Kidney (tissue), 14 donors: ENCODE measurements around the gene GNB1L. TPM values are rescaled to one million over a fixed set of nuclear protein-coding genes. Genes with fewer than 3 reads are reported as not detected.

Experiments
- DNase-seq, 5 donors: peaks; one replicate each; pipeline ENCODE4 v3.0.0-alpha.2; 2013 to 2020
- FAIRE-seq: peaks from 2 replicates; lab custom pipeline; 2012; peaks lifted over from hg19 to GRCh38; lab: Jason Lieb, UNC
- H3K27ac ChIP-seq, 2 donors: one replicate each; pipeline ENCODE4 v1.7.0; 2013; ENCODE audit warnings: low read depth in 2 of 2, low read length in 2 of 2, inconsistent platforms in 1 of 2
- H3K27me3 ChIP-seq: one replicate; pipeline ENCODE4 v1.7.1; 2013; ENCODE audit warnings: low read length, inconsistent platforms; ENCODE audit not compliant: control insufficient read depth, insufficient read depth
- H3K36me3 ChIP-seq, 3 donors: one replicate each; pipeline versions ENCODE4 v1.7.0 to v1.7.1; 2013; ENCODE audit warnings: low read length in 3 of 3, control low read depth in 1 of 3, inconsistent platforms in 1 of 3; ENCODE audit not compliant: insufficient read depth in 3 of 3, control insufficient read depth in 2 of 3
- H3K4me1 ChIP-seq, 3 donors: one replicate each; pipeline versions ENCODE4 v1.7.0 to v1.7.1; 2013; ENCODE audit warnings: low read length in 3 of 3, inconsistent platforms in 1 of 3, low read depth in 1 of 3; ENCODE audit not compliant: control insufficient read depth in 2 of 3, insufficient read depth in 2 of 3
- H3K4me3 ChIP-seq, 3 donors: one replicate each; pipeline versions ENCODE4 v1.7.0 to v1.8.1; 2013; ENCODE audit warnings: low read length in 3 of 3, control low read depth in 1 of 3, inconsistent platforms in 1 of 3
- H3K9ac ChIP-seq, 3 donors: one replicate each; pipeline versions ENCODE4 v1.7.0 to v1.7.1; 2013; ENCODE audit warnings: low read length in 3 of 3, control low read depth in 1 of 3, inconsistent platforms in 1 of 3
- H3K9me3 ChIP-seq, 3 donors: one replicate each; pipeline versions ENCODE4 v1.7.0 to v1.7.1; 2013; ENCODE audit warnings: low read length in 3 of 3, control low read depth in 1 of 3, inconsistent platforms in 1 of 3; ENCODE audit not compliant: control insufficient read depth in 2 of 3, insufficient read depth in 1 of 3
- intact Hi-C: fragments of 100-400 bp; cut with DNase I; formaldehyde crosslinking; loops from one replicate; pipeline ENCODE4 v1.11.1; 2022
- polyA plus RNA-seq: library from polyadenylated mRNA; stranded (reverse); fragments of 350-450 nt; fragmentation: Illumina TruSeq; extraction: RNeasy Lipid Tissue Mini Kit (QIAGEN cat#74804); gene quantifications from one replicate; pipeline ENCODE4 v1.2.3, GENCODE V29; 2014; ENCODE audit warnings: low read depth, low replicate concordance; ENCODE audit not compliant: insufficient read depth
- total RNA-seq: library from RNA; stranded (reverse); fragmentation: NEBNext Ultra II Directional; extraction: Animal tissue kit (Norgen Biotek cat#: 25700); gene quantifications from one replicate; pipeline ENCODE4 v1.2.1, GENCODE V29; 2021
- TF ChIP-seq, protein P1 (sequence below): IDR thresholded peaks from 3 replicates; pipeline ENCODE4 v1.5.1; 2012; ENCODE audit warnings: mild to moderate bottlenecking, moderate library complexity, borderline replicate concordance; ENCODE audit not compliant: insufficient read depth; ENCODE audit errors: extremely low read depth
- donor health status: control.
- donor health status: control.
- donor health status: control.
- donor health status: control.
- donor health status: control.
- donor health status: DM: yes; HTN: yes; CAD: no.
- donor health status: Normal renal cell carcinoma (clear cell type).

GNB1L gene
- total and polyA plus RNA-seq, 2 donors from 2014 or later: 4.0 to 4.4 TPM

DNA sequence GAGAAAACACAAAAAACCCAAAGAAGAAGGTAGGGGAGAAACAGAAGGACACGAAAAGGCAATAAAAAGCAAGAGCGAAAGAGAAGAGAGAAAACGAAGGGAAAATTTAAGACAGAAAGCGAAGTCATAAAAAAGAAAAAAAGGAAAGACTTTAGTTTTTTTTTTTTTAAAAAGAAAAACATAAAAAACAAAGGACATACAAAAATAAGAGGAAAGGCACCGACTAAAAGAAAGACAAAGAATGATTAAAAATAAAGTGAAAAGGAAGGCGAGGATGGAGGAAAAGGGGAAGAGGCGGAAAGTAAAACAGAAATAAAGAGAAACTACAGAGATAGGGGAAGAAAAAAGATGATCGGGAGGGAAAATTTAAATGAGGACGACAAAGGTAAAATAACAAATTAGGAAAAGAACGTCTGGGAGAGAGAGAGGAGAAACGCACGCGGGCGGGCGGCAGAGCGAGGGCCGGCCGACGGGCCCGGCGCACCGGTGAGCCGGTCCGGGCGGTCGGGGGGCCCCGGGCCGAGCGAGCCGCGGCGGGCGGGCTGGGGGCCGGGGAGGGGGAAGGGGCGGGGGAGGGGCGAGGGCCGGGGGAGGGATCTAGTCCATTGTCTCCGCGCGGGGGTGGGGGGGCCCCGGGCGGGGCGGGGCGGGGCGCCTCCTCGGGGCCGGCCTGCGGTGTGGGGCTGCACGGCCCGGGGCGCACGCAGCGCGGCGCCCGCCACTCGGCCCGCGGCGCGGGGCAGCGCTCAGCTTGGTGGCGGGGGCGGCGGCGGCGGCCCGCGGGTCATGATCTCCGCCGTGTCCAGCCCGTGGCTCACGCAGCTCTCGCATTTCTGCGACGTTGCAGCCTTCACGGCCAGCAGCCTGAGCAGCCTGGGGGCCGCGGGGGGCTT is 94.4 kb downstream of the GNB1L start, which contains the start of gene TBX1:
TSS of gene TBX1 (plus strand) at position 721 of the 893 bp plus-strand sequence. CDS start at position 787, 66 bp downstream.
- no peak within 1 kb of the TSS for H3K4me3 ChIP-seq
- H3K27me3 ChIP-seq: peaks cover 55% of the 10 kb centered on the region
- TF ChIP-seq, protein P1, sequence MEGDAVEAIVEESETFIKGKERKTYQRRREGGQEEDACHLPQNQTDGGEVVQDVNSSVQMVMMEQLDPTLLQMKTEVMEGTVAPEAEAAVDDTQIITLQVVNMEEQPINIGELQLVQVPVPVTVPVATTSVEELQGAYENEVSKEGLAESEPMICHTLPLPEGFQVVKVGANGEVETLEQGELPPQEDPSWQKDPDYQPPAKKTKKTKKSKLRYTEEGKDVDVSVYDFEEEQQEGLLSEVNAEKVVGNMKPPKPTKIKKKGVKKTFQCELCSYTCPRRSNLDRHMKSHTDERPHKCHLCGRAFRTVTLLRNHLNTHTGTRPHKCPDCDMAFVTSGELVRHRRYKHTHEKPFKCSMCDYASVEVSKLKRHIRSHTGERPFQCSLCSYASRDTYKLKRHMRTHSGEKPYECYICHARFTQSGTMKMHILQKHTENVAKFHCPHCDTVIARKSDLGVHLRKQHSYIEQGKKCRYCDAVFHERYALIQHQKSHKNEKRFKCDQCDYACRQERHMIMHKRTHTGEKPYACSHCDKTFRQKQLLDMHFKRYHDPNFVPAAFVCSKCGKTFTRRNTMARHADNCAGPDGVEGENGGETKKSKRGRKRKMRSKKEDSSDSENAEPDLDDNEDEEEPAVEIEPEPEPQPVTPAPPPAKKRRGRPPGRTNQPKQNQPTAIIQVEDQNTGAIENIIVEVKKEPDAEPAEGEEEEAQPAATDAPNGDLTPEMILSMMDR: no peak
- no peak within 1 kb of the TSS for H3K9ac ChIP-seq
- FAIRE-seq (no peak), DNase-seq (no peak)
- H3K4me1 ChIP-seq: peaks cover 0 to 2% (median 0%) of the 10 kb centered on the region in 3 donors
- no peak within 1 kb of the TSS for H3K27ac ChIP-seq
- intact Hi-C loops: no loop called here
- no peaks in the 10 kb centered on the region for H3K9me3 ChIP-seq
- no peaks in the 10 kb centered on the region for H3K36me3 ChIP-seq

DNA sequence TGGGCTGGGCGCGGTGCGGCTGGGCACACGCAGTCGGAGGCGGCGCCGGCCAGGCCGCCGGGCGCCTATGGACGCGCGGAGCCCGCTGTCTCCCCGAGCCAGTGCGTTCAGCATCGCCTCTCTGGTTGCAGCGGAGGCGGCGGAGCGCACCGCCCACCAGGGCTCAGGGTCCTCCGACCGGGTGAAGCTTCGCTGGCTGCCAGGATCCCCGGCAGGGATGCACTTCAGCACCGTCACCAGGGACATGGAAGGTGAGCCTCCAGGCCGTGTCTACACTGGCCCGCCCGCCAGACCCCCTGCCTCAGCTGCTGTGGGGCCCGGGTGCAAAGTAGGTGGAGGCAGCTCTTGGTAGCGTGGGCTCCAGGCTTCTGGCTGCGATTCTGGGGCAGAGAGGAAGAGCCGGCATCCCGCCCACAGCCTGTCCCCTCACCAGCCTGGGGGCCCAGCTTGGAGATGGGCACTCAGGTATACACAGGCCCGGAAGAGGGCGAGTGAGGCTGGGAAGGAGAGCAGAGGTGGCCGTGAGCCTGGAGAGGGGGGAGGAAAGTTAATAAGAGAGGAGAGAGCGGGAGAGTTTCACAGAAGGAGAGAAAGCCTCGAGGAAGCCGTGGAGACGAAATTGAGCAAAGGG is 95.1 kb downstream of the GNB1L start:
- H3K27me3 ChIP-seq: peaks cover 56% of the 10 kb centered on the region
- peaks cover 0 to 2% (median 0%) of the 10 kb centered on the region in 3 donors for H3K4me1 ChIP-seq
- H3K4me3 ChIP-seq: no peak overlapping the region
- H3K9ac ChIP-seq: no peak overlapping the region
- TF ChIP-seq, protein P1: no peak
- no peak overlapping the region for H3K27ac ChIP-seq
- intact Hi-C loops: no loop called here
- no peaks in the 10 kb centered on the region for H3K9me3 ChIP-seq
- H3K36me3 ChIP-seq: no peaks in the 10 kb centered on the region
- FAIRE-seq: no peak
- no peak for DNase-seq

DNA sequence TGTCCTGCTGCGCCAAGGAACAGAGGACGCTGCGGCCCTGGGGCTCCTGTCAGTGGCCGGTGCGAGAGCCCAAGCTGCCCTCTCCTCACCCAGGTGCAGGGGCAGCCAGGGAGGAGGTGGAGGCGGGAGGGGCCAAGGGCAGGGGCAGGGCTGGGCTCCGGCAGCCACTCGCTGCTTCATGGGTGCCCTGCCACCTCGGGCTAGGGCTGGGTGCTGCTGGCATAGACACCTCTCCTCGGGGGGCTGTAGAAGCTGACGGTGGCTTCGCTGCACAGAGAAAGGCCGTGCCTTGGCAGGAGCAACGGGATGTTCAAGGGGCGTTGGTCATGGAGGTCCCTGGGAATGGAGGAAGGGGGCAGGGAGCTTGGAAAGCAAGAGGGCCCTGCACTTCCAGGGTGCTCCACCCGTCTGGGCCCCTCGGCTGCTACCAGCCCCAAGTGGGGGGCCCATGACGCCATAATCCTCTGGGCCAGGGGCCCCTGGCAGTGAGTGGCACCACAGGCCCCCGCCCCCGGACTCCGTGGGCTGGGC is 95.7 kb downstream of the GNB1L start:
- TF ChIP-seq, protein P1: no peak

More for the DNA sequence above, 95.7 kb downstream of the GNB1L start:
- intact Hi-C loops: no loop called here
- no peak for FAIRE-seq
- no peaks in the 10 kb centered on the region for H3K9me3 ChIP-seq
- H3K9ac ChIP-seq: no peak overlapping the region
- peaks cover 55% of the 10 kb centered on the region for H3K27me3 ChIP-seq
- H3K27ac ChIP-seq: no peak overlapping the region
- no peaks in the 10 kb centered on the region for H3K36me3 ChIP-seq
- no peak overlapping the region for H3K4me3 ChIP-seq
- DNase-seq: no peak
- H3K4me1 ChIP-seq: peaks cover 0 to 2% (median 0%) of the 10 kb centered on the region in 3 donors
